HepG2 (cell line): ENCODE data around the gene TAF6L. TPM values are rescaled to one million over a fixed set of nuclear protein-coding genes. Genes with fewer than 3 reads are reported as not detected.
A peak's percentile ranks its signal among the peaks of the same experiment; 100 is the strongest.

Source experiments
- CBX2 ChIP-seq, 2 experiments: fragments of 200-600 bp in 1 of 2; sonication (generic); formaldehyde crosslinking in 1 of 2; IDR thresholded peaks; 2 replicates each; pipeline versions ENCODE4 v1.7.0 to v1.8.1; 2018 to 2022; ENCODE audit warnings: low read depth in 2 of 2, low read length in 1 of 2, mild to moderate bottlenecking in 1 of 2, missing genetic modification reagents in 1 of 2
- CENPT ChIP-seq: sonication (generic); formaldehyde crosslinking; IDR thresholded peaks from 2 replicates; pipeline ENCODE4 v1.8.0; 2022; ENCODE audit warnings: low read depth, mild to moderate bottlenecking, moderate library complexity, missing genetic modification reagents
- CREM ChIP-seq, 2 experiments: sonication (generic) in 1 of 2; formaldehyde crosslinking in 1 of 2; IDR thresholded peaks; 2 replicates each; pipeline versions ENCODE4 v1.4.0 to v1.6.1; 2016 to 2020; ENCODE audit warnings: antibody characterized with exemption in 1 of 2, mild to moderate bottlenecking in 1 of 2, missing genetic modification reagents in 1 of 2
- HOXA5 ChIP-seq: sonication (generic); formaldehyde crosslinking; IDR thresholded peaks from 2 replicates; pipeline ENCODE4 v1.4.0; 2020; ENCODE audit warnings: missing genetic modification reagents
- MTA3 ChIP-seq: sonication (generic); formaldehyde crosslinking; IDR thresholded peaks from 2 replicates; pipeline ENCODE4 v1.4.0; 2020; ENCODE audit warnings: missing genetic modification reagents
- NFKBIZ ChIP-seq: IDR thresholded peaks from 2 replicates; pipeline ENCODE4 v1.6.1; 2018; ENCODE audit warnings: missing genetic modification reagents, missing compliant biosample characterization
- NKX3-1 ChIP-seq: sonication (generic); formaldehyde crosslinking; IDR thresholded peaks from 2 replicates; pipeline ENCODE4 v1.5.0; 2020; ENCODE audit warnings: missing genetic modification reagents
- SALL1 ChIP-seq: sonication (generic); formaldehyde crosslinking; IDR thresholded peaks from 2 replicates; pipeline ENCODE4 v1.8.0; 2022; ENCODE audit warnings: mild to moderate bottlenecking, missing genetic modification reagents
- SMARCE1 ChIP-seq: fragments of 450-650 bp; IDR thresholded peaks from 2 replicates; pipeline ENCODE4 v1.6.1; 2017; ENCODE audit warnings: borderline replicate concordance
- SMC3 ChIP-seq: IDR thresholded peaks from 2 replicates; pipeline ENCODE4 v1.6.1; 2011; ENCODE audit warnings: low read length, improper control_type of control experiment
- SP140L ChIP-seq: sonication (generic); formaldehyde crosslinking; IDR thresholded peaks from 2 replicates; pipeline ENCODE4 v1.4.0; 2020; ENCODE audit warnings: missing genetic modification reagents, borderline replicate concordance
- SP4 ChIP-seq: sonication (generic); formaldehyde crosslinking; IDR thresholded peaks from 2 replicates; pipeline ENCODE4 v1.8.1; 2023; ENCODE audit warnings: mild to moderate bottlenecking, missing genetic modification reagents
- SRSF1 ChIP-seq: fragments of 200-400 bp; formaldehyde crosslinking; optimal IDR thresholded peaks from 2 replicates; pipeline ENCODE3; 2017; ENCODE audit warnings: mild to moderate bottlenecking, low read depth, low read length, moderate library complexity
- SRSF9 ChIP-seq: fragments of 200-400 bp; formaldehyde crosslinking; IDR thresholded peaks from 2 replicates; pipeline ENCODE4 v1.6.1; 2018; ENCODE audit warnings: borderline replicate concordance, mild to moderate bottlenecking, low read depth, low read length; ENCODE audit not compliant: insufficient read depth, poor library complexity, severe bottlenecking
- ZBTB3 ChIP-seq: sonication (generic); formaldehyde crosslinking; IDR thresholded peaks from 2 replicates; pipeline ENCODE4 v1.4.0; 2020; ENCODE audit warnings: low read depth, mild to moderate bottlenecking, moderate library complexity, missing genetic modification reagents, borderline replicate concordance
- ZFP36L1 ChIP-seq: sonication (generic); formaldehyde crosslinking; IDR thresholded peaks from 2 replicates; pipeline ENCODE4 v1.8.0; 2022; ENCODE audit warnings: mild to moderate bottlenecking, missing genetic modification reagents, moderate library complexity
- ZNF264 ChIP-seq: sonication (generic); formaldehyde crosslinking; IDR thresholded peaks from 2 replicates; pipeline ENCODE4 v1.4.0; 2020; ENCODE audit warnings: missing genetic modification reagents
- ZNF484 ChIP-seq: sonication (generic); formaldehyde crosslinking; IDR thresholded peaks from 2 replicates; pipeline ENCODE4 v1.5.1; 2020; ENCODE audit warnings: mild to moderate bottlenecking, low read depth, missing genetic modification reagents, borderline replicate concordance
- polyA plus RNA-seq, 8 experiments: library from polyadenylated mRNA; depleted of rRNA in 3 of 8; stranded (reverse) in 7 of 8; unstranded in 1 of 8; fragments of >200 nt; fragmentation: Illumina TruSeq in 4 of 8; extraction: Trizol in 4 of 8; gene quantifications; 2 replicates each; pipeline versions ENCODE4 v1.2.1 to v1.2.3, GENCODE V29; 2011 to 2016; ENCODE audit warnings: low read depth in 4 of 8, missing spikeins in 1 of 8, mixed read lengths in 1 of 8; ENCODE audit not compliant: insufficient read depth in 1 of 8
- total RNA-seq, 5 experiments: library from RNA; depleted of rRNA; stranded (reverse); fragments of >200 nt; fragmentation: Illumina TruSeq; extraction: Trizol; gene quantifications; 2 replicates each; pipeline ENCODE4 v1.2.3, GENCODE V29; 2016; ENCODE audit warnings: low read depth in 1 of 5
- TF ChIP-seq, protein P1 (sequence below): sonication (generic); formaldehyde crosslinking; IDR thresholded peaks from 2 replicates; pipeline ENCODE4 v1.5.0; 2020; ENCODE audit warnings: missing genetic modification reagents
- TF ChIP-seq, protein P2 (sequence below): sonication (generic); formaldehyde crosslinking; IDR thresholded peaks from 2 replicates; pipeline ENCODE4 v1.5.0; 2020; ENCODE audit warnings: mild to moderate bottlenecking, missing genetic modification reagents
- TF ChIP-seq, protein P3 (sequence below): IDR thresholded peaks from 2 replicates; pipeline ENCODE4 v1.6.1; 2018; ENCODE audit warnings: missing genetic modification reagents

Gene TAF6L
- total and polyA plus RNA-seq, 2 of the 13 experiments (the other 11 are each of a cell fraction or from before 2014, with no cell fraction given) = 12.6 to 19.4 TPM

DNA sequence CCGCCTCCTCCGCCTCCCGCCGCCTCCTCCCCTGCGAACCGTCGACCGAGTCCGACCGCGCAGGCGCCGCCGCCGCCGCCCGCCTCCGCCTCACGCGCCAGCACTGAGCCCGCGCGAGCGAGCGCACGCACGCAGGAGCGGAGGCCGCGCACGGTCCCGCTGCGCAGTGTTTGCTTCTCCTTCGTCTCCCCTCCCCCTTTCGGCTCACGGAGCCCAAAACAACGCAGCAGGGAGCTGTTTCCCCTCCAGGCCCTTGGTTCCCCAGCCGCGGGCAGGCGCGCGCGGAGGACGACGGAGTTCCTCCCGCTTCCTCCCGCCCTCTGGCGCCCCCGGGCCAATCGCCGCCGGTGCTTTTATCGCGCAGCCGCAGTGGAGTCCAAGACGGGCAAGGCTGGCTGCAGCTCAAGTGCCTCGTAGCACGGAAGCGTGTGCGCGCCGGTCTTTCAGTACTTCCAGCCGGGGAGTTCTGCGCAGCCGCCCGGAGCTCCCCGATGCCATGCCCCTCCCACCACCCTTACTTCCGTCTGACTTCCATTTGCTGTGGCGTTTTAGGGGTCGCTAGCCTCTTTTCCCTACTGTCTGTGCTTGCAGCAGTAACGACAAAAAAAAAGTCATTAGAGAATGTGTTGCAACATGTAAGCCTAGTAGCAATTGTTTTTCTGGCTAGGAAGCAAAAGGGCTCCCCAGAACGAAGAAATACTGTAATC is 43.9 kb upstream of the TAF6L start, which contains the start of gene HNRNPUL2 (continued):
- TF ChIP-seq HOXA5 (CRISPR knock-in tag) (peak; percentile 87), ZFP36L1 (CRISPR knock-in tag) (peak; percentile 96), CBX2 (IDR thresholded peaks at IDR 0.05; ENCODE audit: low read depth, low read length) (no peak), CBX2 (CRISPR knock-in tag; IDR thresholded peaks at IDR 0.05; ENCODE audit: low read depth) (no peak), SRSF1 (no peak), SMC3 (no peak), ZNF484 (CRISPR knock-in tag) (no peak), NKX3-1 (CRISPR knock-in tag) (peak; percentile 89), SRSF9 (no peak), ZBTB3 (CRISPR knock-in tag) (no peak; the same call in 1 of the 2 replicates), SMARCE1 (no peak), CENPT (CRISPR knock-in tag) (peak; percentile 95), NFKBIZ (CRISPR knock-in tag) (0 out of 2 replicates have a peak, but pooled peaks have one; percentile 71), SP4 (CRISPR knock-in tag) (peak; percentile 93), SP140L (no peak), MTA3 (CRISPR knock-in tag) (no peak), SALL1 (CRISPR knock-in tag) (peak; percentile 90; the same call in 1 of the 2 replicates), CREM (IDR thresholded peaks at IDR 0.05) (peak; percentile 5; the same call in 1 of the 2 replicates), CREM (CRISPR knock-in tag; IDR thresholded peaks at IDR 0.05) (no peak), ZNF264 (CRISPR knock-in tag) (no peak)
- TF ChIP-seq, protein P1, sequence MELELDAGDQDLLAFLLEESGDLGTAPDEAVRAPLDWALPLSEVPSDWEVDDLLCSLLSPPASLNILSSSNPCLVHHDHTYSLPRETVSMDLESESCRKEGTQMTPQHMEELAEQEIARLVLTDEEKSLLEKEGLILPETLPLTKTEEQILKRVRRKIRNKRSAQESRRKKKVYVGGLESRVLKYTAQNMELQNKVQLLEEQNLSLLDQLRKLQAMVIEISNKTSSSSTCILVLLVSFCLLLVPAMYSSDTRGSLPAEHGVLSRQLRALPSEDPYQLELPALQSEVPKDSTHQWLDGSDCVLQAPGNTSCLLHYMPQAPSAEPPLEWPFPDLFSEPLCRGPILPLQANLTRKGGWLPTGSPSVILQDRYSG (CRISPR knock-in tag) = peak; percentile 79; the same call in 1 of the 2 replicates
- TF ChIP-seq, protein P2, sequence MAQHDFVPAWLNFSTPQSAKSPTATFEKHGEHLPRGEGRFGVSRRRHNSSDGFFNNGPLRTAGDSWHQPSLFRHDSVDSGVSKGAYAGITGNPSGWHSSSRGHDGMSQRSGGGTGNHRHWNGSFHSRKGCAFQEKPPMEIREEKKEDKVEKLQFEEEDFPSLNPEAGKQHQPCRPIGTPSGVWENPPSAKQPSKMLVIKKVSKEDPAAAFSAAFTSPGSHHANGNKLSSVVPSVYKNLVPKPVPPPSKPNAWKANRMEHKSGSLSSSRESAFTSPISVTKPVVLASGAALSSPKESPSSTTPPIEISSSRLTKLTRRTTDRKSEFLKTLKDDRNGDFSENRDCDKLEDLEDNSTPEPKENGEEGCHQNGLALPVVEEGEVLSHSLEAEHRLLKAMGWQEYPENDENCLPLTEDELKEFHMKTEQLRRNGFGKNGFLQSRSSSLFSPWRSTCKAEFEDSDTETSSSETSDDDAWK (CRISPR knock-in tag) = no peak
- TF ChIP-seq, protein P3, sequence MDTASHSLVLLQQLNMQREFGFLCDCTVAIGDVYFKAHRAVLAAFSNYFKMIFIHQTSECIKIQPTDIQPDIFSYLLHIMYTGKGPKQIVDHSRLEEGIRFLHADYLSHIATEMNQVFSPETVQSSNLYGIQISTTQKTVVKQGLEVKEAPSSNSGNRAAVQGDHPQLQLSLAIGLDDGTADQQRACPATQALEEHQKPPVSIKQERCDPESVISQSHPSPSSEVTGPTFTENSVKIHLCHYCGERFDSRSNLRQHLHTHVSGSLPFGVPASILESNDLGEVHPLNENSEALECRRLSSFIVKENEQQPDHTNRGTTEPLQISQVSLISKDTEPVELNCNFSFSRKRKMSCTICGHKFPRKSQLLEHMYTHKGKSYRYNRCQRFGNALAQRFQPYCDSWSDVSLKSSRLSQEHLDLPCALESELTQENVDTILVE = peak; percentile 98
